ENCODE results near the gene RYR2.

GRCh38 chr1:237583270-237583669, 541.3 kb downstream of the RYR2 start:
- TF ChIP-seq CTCF (conservative IDR thresholded peaks at IDR 0.05) = no peak
- no peak for TF ChIP-seq ZFX (IDR thresholded peaks at IDR 0.05)
